Erythroblast (primary cell): Measurements from ENCODE around the gene RFX3.

Experiments
- GATA1 ChIP-seq: IDR thresholded peaks from 2 replicates; pipeline ENCODE4 v1.6.1; 2011; ENCODE audit warnings: low read depth, mild to moderate bottlenecking, control low read depth, low read length, moderate library complexity
- POLR2A ChIP-seq: IDR thresholded peaks from 2 replicates; pipeline ENCODE4 v1.6.1; 2011; ENCODE audit warnings: mild to moderate bottlenecking, low read length

GRCh38 chr9:3446313-3446712 is 79.5 kb downstream of the RFX3 start:
- TF ChIP-seq POLR2A (no peak), GATA1 (no peak)
